NCI-H2029 (cell line): Measurements from ENCODE around the gene GFRA1.

Source experiments
- DNase-seq: peaks from one replicate; lab custom pipeline; 2025; lab: John Stamatoyannopoulos, UW

The GFRA1 gene

DNA sequence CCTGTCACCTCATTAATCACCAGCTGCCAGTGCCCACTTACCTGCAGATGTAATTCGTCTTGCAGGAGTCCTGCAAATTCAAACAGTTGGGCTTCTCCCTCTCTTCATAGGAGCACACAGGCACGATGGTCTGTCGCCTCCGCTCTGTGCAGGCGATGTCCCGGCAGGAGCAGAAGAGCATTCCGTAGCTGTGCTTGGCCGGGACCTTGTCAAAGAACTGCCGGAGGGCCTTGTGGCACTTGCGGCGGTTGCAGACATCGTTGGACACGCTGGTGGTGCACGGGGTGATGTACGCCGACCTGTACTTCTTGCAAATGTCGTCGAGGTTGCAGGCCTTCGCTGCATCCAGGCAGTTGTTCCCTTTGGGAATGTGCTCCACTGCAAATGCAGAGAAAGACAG is 147.8 kb downstream of the GFRA1 start:
- DNase-seq, result no peak

GRCh38 chr10:116124777-116125176 is 148.2 kb downstream of the GFRA1 start:
- no peak for DNase-seq

- no peak for DNase-seq
These were observed 150.3 kb downstream of the GFRA1 start for GRCh38 chr10:116122664-116123063.

GRCh38 chr10:116121640-116122525 is 151.1 kb downstream of the GFRA1 start:
- no peak for DNase-seq

GRCh38 chr10:116120688-116121455 is 152.1 kb downstream of the GFRA1 start:
- DNase-seq, result no peak

DNA sequence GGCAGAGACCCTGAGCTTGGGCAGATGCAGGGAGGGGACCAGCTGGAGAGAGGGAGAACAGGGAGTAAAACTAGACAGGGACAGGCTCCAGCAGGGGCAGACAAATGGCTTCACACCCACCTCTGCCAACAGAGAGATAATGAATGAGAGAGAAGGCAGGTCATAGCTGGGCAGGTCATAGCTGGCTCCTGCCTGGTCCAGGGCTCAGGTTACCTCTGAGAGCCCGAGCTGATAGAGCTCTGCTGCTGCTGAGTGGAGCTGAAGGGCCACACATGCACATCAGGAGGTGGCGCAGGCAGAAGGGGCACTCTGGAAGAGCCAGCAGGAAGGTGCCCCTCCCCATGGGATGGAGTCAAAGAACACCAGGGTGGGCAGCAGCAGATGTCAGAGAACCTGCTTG is 154.2 kb downstream of the GFRA1 start:
- DNase-seq, result no peak

DNA sequence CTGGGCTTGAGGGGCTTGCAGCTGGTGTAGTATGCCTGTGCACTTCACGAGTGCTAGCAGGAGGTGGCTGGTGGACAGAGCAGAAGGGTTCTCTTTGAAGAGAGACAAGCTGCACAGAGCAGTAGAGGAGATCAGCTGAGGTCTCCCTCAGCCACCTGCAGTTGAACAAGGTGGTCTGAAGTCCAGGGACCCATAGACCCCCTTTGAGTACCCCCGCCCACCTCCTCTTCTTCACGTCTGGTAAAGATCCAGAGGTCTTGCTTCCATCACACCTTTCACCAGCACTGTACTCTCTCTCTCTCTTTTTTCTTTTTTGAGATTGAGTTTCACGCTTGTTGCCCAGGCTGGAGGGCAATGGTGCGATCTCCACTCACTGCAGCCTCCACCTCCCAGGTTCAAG is 157.2 kb downstream of the GFRA1 start:
- DNase-seq, result no peak

GRCh38 chr10:116115036-116115641 is 157.9 kb downstream of the GFRA1 start:
- no peak for DNase-seq

DNA sequence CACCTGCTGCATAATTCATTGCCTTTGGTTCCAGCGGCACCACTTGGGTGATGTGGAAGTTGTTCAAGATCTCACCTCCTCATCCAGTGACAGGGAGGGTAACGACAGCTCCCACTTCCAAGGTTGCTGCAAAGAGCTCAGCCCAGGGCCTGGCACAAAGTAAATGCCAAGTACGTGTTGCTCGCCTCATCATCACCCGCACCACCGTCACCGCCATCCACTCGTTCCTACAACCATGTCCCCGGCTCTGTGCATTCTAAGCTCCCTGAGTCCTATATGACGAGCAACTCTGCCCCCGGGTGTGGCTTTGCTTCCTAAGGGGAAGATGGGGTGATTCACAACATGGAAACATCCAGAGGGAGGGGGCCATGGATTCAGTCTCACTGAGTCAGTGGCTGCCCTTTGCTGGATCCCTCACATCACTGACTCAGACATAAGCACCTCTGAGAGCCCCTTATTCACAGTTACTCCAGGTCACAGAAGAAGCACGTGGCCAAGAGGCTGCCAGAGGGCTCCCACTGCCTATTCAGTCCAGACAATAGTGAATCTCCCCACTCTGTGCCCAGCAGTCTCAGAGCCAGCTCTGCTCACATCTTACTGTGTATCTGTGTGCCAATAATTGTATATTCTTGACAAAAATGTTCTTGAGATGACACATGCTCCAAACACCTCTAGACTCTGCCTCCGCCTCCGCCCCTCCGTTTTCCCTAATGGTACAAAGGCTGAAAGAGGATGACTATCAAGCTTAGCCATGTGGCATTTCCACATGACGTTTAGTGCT is 159.1 kb downstream of the GFRA1 start:
- no peak for DNase-seq

DNA sequence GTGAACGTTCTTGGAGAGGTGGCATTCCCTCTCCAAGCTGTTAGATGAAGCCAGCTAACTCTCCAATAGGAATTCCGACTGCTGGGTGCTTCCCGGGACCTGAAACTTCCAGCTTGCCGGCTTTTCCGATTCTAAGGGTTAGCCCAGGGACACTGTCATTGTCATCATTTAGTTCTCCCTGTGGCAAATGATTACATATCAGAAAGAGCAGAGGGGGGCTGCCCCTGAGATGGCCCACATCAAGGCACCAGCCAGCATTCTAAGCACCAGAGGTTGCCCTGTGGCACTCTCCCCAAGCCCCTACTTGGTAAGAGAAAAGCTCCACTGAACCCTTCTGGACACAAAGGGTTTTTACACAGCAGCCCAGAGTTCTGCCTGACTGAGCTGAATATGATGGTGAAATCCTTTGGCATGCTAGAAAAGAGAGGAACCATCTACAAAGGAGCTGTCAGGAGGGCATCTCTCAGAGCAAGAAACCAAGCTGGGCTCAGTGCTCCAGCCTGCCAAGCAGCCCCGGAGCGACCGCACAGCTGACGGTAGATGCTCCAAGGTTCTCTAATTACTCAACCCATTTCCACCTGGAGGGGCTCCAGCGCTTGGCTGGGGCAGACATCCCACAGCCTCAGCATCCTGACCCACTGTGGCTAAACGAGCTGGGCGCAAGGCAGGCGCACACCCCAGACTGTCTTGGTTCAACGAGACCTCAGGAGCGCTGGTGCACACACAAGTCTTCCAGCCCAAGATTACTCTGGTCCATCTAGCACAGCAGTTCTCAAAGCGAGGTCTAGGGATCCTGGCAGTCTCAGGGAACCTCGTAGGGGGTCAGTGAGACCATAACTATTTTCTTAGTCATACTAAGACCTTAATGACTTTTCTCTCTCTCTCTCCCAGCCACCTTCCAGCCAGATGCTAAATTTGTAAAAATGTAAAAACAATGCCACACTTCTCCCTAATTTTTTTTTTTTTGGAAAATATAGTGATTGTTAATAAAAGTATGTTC is 160.5 kb downstream of the GFRA1 start:
- DNase-seq, result no peak

DNA sequence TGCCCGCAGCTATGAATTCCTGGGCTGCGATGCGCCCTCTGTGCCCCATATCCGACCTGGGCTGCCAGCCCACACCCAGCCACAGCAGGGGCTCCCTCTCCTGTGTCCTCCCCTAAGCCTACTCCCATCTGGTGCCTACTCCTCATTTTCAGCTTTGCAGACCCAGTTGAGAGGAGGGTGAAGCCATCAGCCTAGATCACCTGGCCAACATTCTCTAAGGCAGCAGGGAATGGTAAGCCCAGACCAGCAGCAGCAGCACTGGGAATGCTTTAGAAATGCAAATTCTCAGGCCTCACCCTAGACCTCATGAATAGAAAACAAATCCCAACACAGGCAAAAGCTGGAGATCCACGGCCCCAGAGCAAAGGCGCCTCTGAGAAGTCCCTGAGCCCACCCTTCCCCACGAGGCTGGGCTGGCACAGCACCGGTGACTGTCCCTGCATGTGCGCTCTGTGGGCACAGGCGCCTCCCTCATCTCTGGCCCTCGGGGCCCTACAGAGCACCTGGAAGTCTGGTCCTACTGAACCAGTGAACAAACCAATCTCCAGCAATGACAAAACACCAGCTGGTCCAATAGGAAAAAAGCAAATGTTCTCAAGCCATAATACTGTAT is 161.4 kb downstream of the GFRA1 start:
- DNase-seq, result no peak

DNA sequence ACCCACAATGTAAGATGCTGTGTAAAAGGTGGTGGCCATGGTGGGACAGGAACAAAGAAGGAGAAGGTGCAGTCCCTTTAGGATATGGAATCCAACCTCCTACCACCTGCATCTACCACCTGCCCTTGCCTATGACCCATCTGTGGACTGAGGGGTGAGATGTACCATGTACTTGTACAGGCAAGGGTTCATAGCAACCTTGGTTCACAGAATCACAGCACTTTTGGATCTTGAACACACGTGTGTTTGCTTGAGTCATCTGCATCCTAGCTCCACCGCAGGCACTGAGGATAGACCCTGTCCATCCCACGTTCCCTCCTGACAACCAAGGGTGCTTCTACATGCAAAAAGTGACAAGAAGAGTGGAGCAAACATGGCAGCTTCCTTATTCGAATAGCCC is 162.3 kb downstream of the GFRA1 start:
- no peak for DNase-seq

DNA sequence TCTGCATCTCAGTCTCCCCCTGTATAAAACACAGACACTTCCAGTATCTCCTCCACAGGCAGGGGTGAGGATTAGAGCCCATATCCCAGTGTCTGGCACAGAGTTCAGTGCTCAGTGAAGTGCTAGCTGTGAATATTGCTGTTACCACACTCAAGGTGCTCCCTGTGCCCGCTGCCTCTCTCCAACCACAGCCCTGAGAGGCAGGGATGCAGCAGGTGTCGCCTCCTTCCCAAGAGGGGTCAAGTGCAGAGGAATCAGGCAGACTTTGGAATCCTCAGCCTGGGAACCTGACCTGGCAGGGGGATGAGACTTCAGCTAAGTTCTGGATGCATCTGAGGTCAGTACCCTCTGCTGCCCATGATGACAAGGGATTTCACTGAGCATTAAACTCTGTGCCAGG is 163.1 kb downstream of the GFRA1 start:
- no peak for DNase-seq

DNA sequence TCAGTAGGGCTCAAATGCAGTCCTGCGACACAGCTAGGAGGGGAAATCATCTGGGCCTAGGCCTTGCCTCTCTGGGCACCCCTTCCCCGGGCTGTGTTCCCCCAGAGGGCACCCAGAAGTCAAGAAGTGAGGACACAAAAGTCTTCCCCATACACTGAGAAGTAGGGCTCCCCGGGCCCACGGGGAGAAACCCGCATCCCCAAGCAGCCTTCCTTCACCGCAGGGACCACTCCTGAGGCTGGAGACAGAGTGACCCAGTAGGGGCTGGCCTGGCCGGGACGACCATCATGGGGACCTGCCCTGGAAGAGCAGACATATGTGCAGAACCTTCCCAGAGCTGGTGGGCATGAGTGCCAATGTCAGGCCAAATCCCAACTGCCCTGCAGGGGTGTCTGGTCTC is 163.5 kb downstream of the GFRA1 start:
- no peak for DNase-seq

DNA sequence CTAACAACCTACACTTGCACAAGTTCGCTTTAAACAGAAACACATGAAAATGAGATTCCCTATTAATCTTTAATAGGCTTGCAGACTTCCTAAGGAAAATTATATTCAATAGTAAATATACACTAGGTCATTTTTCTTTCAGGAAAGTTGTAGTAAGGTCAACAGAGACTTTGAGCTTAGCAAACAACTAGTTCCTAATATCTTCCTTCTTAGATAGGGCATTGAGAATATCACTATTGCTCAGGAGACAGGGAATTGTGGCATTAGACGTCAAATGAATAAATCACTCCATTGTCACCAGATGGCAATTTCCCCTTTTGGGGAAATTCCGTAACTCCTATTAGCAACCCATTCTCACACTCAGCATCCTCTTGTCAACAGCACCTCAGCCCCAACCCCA is 164.9 kb downstream of the GFRA1 start:
- no peak for DNase-seq

- no peak for DNase-seq
These were observed 166.4 kb downstream of the GFRA1 start for GRCh38 chr10:116106611-116107010.

- no peak for DNase-seq
These were observed 167.7 kb downstream of the GFRA1 start for GRCh38 chr10:116105264-116105663.

- no peak for DNase-seq
These were observed 168.6 kb downstream of the GFRA1 start for GRCh38 chr10:116104210-116104932.

DNA sequence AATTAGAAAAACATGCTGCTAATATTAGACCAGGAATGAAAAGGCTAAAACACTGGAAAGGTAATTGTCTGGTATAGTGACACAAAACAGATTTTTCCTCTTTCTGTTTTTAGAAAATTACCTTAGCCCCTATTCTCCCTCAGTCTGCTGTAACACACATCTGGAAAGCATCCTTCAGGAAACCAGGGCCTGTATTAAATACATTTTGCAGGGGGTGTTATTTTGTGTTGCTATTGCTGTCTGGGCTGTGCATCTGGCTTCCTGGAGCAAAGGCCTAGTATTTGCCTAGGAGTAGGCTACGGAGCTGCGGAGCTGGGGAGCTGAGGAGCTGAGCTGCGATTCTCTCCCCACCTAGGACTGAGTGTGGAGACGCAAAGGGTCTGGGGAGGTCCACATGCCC is 169.3 kb downstream of the GFRA1 start:
- DNase-seq, result no peak
